A549 (cell line): ENCODE data around the gene UCP3.

Source experiments
- CEBPB ChIP-seq, 2 experiments: fragments of >200 bp in 1 of 2; sonication (Bioruptor Twin) in 1 of 2; formaldehyde crosslinking in 1 of 2; IDR thresholded peaks; 2 replicates each; pipeline ENCODE4 v1.6.1; 2012 to 2016
- MAZ ChIP-seq: fragments of 150-350 bp; IDR thresholded peaks from 2 replicates; pipeline ENCODE4 v1.6.1; 2014; ENCODE audit warnings: antibody characterized with exemption, low read depth, low read length, borderline replicate concordance
- RCOR1 ChIP-seq: fragments of 150-350 bp; IDR thresholded peaks from 2 replicates; pipeline ENCODE4 v1.6.1; 2014; ENCODE audit warnings: antibody characterized with exemption, low read length, low read depth
- TF ChIP-seq, protein P1 (sequence below): fragments of >200 bp; sonication (Bioruptor Twin); formaldehyde crosslinking; IDR thresholded peaks from 3 replicates; pipeline ENCODE4 v1.5.1; 2016

DNA sequence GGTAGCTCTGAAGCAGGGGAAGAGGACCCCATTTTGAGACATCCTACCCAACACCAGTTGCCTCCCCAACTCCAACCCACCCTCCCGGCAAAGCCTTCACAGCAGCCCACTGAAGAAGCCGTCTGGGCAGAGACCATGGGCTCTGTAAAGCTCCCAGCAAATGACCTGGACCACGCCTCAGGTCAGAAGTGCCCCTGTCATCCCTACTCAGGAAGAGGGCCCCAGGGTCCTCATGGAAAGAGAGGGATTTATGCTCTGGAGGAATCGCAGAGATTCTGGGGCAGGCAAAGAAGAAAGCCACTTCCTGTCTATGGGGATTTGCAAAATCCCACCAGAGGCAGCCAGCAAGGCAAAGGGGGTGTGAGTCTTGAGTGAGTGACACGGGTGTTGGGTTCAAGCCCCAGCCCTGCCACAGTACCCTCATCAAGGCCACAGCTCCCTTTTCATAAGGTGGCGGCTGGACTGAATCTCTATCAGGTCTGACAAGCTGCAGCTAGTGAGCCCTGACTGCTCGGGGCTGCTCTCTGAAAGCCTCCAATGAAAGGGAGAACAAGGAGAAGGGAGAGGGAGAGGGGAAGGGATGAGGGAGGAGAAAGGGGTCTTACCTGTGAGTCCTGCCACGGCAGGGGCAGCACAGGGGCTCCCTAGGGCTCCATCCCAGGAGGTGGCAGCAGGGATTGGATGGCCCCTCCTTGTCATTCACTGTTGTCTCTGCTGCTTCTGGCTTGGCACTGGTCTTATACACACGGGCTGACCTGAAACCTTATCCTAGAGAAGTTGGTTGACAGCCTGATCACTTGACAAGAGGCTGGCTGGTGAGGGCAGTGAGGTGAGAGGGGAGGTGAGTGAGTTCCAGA is at the start of gene UCP3:
- TF ChIP-seq MAZ (no peak), RCOR1 (no peak), CEBPB (IDR thresholded peaks at IDR 0.05) (no peak)
- TF ChIP-seq, protein P1, sequence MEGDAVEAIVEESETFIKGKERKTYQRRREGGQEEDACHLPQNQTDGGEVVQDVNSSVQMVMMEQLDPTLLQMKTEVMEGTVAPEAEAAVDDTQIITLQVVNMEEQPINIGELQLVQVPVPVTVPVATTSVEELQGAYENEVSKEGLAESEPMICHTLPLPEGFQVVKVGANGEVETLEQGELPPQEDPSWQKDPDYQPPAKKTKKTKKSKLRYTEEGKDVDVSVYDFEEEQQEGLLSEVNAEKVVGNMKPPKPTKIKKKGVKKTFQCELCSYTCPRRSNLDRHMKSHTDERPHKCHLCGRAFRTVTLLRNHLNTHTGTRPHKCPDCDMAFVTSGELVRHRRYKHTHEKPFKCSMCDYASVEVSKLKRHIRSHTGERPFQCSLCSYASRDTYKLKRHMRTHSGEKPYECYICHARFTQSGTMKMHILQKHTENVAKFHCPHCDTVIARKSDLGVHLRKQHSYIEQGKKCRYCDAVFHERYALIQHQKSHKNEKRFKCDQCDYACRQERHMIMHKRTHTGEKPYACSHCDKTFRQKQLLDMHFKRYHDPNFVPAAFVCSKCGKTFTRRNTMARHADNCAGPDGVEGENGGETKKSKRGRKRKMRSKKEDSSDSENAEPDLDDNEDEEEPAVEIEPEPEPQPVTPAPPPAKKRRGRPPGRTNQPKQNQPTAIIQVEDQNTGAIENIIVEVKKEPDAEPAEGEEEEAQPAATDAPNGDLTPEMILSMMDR, result no peak
